Right kidney (tissue), 1 donor: ENCODE measurements around the gene ZNF337.

Experiments
- DNase-seq: peaks from one replicate; pipeline ENCODE4 v3.0.0-alpha.2; 2016

The ZNF337 gene

GRCh38 chr20:25629816-25630499 is 66.7 kb downstream of the ZNF337 start:
- no peak for DNase-seq

GRCh38 chr20:25626779-25627178 is 69.9 kb downstream of the ZNF337 start:
- no peak for DNase-seq

GRCh38 chr20:25624500-25624939 is 72.1 kb downstream of the ZNF337 start:
- DNase-seq = no peak
